ENCODE measurements around the gene WEE1.

WEE1 gene

DNA sequence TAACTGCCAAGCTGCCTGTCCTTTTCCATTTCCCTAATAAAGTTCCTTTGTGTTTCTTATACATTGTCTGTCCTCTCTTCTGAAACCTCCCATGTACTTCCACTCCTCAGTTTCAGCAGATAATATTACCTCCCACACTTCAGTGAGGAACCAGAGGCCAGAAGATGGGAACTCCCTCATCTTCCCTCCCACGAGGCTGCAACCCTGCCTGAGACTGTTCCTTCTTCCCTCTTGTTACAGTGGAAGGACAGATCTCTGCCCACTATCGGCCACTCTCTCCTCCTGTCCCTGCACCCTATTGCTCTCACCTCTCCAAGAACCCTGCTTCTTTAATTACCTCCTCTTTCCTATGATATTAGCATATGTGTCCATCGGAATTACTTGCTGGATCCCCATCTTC is 52.3 kb downstream of the WEE1 start:
- no peak for DNase-seq

DNA sequence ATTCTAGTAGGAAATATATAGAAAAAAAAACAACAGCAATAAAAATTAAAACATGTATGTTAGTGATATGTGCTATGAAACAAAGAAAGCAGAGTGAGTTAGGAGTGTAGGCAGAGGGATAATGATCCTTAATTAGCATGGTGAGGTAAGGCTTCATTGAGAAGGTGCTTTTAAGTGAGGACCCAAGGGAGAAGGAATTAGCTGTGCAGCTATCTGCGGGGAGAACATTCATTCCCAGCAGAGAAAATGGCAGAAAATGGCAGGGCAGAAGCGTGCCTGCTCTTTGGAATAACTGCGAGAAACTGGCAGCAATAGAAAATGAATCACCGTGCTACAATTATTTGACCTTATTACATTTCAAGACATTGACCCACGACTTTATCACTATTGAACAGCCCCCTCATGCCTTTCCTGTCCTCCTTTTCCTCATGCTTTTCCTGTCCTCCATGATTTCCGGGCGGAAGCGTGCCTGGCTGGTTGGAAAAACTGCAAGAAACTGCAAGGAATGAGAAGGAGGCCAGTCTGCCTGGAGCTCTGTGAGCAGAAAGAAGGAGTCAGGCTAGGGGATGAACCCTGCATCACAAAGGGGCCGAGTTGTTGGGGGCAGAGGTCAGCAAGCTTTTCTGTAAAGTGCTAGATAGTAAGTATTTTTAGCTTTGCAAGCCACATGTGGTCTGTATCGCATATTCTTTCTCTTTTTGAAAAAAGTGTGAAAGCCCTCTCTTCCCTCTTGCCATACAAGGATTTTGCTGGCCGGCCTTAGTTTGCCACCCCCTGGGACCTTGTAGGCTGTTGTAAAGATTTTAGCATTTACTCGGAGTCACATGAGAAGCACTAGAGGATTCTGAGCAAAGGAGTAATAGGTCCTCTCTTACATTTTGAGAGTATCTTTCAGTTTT is 53.3 kb downstream of the WEE1 start:
- DNase-seq, result no peak

DNA sequence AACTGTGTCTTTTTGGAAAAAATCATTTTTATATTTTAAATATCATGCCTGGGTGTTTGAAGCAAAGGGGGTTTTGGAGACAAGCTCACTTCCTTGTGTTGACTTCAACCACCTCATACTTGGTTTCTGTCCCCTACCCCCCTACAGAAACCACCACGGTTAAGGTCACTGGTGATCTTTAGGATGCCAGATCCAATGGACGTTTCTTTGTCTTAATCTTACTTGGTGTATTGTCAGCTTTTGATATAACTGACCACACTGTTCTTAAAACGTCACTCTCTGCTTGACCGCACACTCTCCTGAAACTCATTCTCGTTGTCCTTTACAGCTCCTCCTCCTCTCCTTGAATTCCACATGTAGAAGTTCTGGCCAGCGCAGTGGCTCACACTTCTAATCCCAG is 55.6 kb downstream of the WEE1 start:
- no peak for DNase-seq

DNA sequence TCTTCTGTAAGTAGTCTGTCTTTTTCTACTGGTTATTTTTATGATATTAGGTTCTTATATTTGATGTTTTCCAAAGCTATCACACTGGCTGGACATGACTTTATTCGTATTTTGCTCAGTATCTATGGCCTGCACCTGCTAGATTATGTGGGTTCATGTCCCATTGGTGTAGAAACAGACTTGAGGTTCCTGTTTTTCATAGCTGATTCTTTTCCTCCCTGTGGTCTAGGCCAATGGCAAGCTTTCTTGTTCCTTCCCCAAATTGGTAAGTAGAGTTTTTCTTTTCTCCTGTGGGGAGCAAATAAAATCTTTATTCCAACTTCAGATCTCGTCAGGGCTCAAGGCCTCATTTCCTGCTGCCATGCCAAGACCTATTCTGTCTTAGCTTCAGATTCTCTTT is 60.2 kb downstream of the WEE1 start:
- DNase-seq, result peak; percentile 70

DNA sequence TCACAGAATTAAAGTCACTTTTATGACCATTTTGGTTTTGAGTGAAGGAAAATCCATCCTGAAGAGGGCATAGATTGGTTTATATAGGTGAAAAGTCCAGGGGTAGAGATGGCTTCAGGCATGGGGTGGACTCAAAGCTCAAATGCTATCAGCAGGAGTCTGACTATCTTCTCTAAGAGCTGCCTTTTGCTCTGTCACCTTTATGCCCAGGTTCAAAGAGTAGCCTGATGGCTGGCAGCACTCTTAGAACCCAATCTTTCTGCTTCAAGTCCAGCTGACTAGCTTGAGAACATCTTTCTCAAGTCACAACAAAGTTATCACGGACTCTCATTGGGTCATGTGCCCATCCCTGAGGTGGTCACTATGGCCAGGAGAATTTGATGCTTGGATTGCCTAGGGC is 63.2 kb downstream of the WEE1 start:
- DNase-seq, result no peak

DNA sequence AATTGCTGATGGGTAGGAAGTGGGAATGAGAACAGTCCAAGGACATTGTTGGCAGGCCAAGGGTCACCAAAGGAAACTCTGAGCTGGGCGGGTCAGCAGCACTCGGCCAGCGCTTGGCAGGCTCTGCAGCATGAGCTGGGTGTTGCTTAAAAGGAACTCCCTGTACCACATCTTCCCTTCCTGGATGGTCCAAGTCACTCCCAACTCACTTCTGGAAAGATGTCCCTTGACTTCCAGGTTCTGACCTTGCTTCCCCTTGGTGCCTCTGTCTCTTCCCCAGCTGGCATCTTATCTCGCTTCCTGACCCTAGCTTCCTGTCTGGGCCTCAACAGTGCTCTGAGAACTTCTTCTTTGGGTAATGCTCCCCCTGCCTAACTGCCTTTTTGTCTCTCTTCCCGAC is 65.6 kb downstream of the WEE1 start:
- DNase-seq, result peak; percentile 29
